K562 (cell line): Measurements from ENCODE around the gene TIMM44. TPM values are rescaled to one million over a fixed set of nuclear protein-coding genes. Genes with fewer than 3 reads are reported as not detected.

Experiments used
- ATAC-seq: fragments of 200-7000 bp; cut with Tn5 transposase; 3 replicates; pipeline ENCODE4 v1.9.1; 2020; ENCODE audit warnings: moderate library complexity
- BruUV-seq: library from RNA; stranded (reverse); fragments of 400-500 nt; replicated peaks from 2 replicates; lab custom pipeline; 2021; lab: Mats Ljungman, UMichigan
- CTCF ChIA-PET: fragments of 300-600 bp; formaldehyde crosslinking; extraction: SDS; loops from one replicate; lab custom pipeline; 2021; ENCODE audit warnings: low intra/inter-chr PET ratio; lab: Yijun Ruan, JAX
- POLR2A ChIA-PET: fragments of 300-600, 350-650 bp; sonication (Branson Sonifier 250); formaldehyde crosslinking; extraction: SDS; loops from one replicate; lab custom pipeline; 2021; ENCODE audit warnings: antibody characterized with exemption, inconsistent platforms; lab: Yijun Ruan, JAX
- DNase-seq, 4 experiments: peaks; one replicate each; pipeline versions ENCODE4 v3.0.0 to v3.0.0-alpha.2; 2011 to 2018; ENCODE audit warnings: low spot score in 3 of 4, mixed read lengths in 3 of 4; ENCODE audit errors: extremely low read depth in 1 of 4
- FAIRE-seq: peaks from 2 replicates; lab custom pipeline; 2011; peaks lifted over from hg19 to GRCh38; lab: Jason Lieb, UNC
- H2AFZ ChIP-seq: 2 replicates; pipeline ENCODE4 v1.6.0; 2011; ENCODE audit warnings: low read depth, low read length, control low read depth, inconsistent platforms
- H3K27ac ChIP-seq: fragments of 200-600 bp; 3 replicates; pipeline ENCODE4 v1.8.0; 2011; ENCODE audit warnings: low read depth, mild to moderate bottlenecking, control low read depth, inconsistent platforms, low read length, moderate library complexity, mixed read lengths; ENCODE audit errors: extremely low read depth
- H3K27me3 ChIP-seq, 2 experiments: fragments of 300-600 bp in 1 of 2; 2 replicates in 1 of 2; 3 replicates in 1 of 2; pipeline versions ENCODE4 v1.6.0 to v1.8.0; 2011; ENCODE audit warnings: inconsistent platforms in 2 of 2, low read length in 2 of 2, mild to moderate bottlenecking in 1 of 2, mixed read lengths in 1 of 2, moderate library complexity in 1 of 2; ENCODE audit not compliant: control insufficient read depth in 2 of 2, insufficient read depth in 2 of 2
- H3K36me3 ChIP-seq: fragments of 300-600 bp; 3 replicates; pipeline ENCODE4 v1.8.0; 2011; ENCODE audit warnings: mild to moderate bottlenecking, low read length, inconsistent platforms; ENCODE audit not compliant: control insufficient read depth, insufficient read depth
- H3K4me1 ChIP-seq, 2 experiments: fragments of 200-600 bp in 1 of 2; replicated peaks in 1 of 2; 2 replicates in 1 of 2; 3 replicates in 1 of 2; pipeline versions ENCODE4 v1.5.1 to v1.8.0; 2011; ENCODE audit warnings: inconsistent platforms in 2 of 2, low read length in 2 of 2, mild to moderate bottlenecking in 1 of 2, mixed read lengths in 1 of 2, moderate library complexity in 1 of 2; ENCODE audit not compliant: control insufficient read depth in 2 of 2, insufficient read depth in 2 of 2
- H3K4me2 ChIP-seq: 2 replicates; pipeline ENCODE4 v1.6.1; 2011; ENCODE audit warnings: low read length, control low read depth, inconsistent platforms, mixed read lengths; ENCODE audit not compliant: insufficient read depth
- H3K4me3 ChIP-seq: fragments of 200-600 bp; sonication (generic), shearing (Covaris generic); 2 replicates; pipeline ENCODE4 v1.5.1; 2016; ENCODE audit warnings: control low read depth, inconsistent platforms
- H3K79me2 ChIP-seq: fragments of 200-600 bp; 3 replicates; pipeline ENCODE4 v1.8.0; 2011; ENCODE audit warnings: low read length, inconsistent platforms; ENCODE audit not compliant: control insufficient read depth, insufficient read depth
- H3K9ac ChIP-seq, 2 experiments: 2 replicates each; pipeline versions ENCODE4 v1.6.0 to v1.6.1; 2011; ENCODE audit warnings: low read depth in 2 of 2, low read length in 2 of 2, control low read depth in 1 of 2, inconsistent platforms in 1 of 2, mild to moderate bottlenecking in 1 of 2, mixed read lengths in 1 of 2; ENCODE audit not compliant: insufficient read depth in 1 of 2
- H3K9me1 ChIP-seq: one replicate; pipeline ENCODE4 v1.6.0; 2011; ENCODE audit warnings: inconsistent platforms, mild to moderate bottlenecking, low read length, moderate library complexity; ENCODE audit not compliant: control insufficient read depth, insufficient read depth
- H3K9me3 ChIP-seq: replicated peaks from 2 replicates; pipeline ENCODE4 v1.5.1; 2011; ENCODE audit warnings: low read depth, low read length, inconsistent platforms; ENCODE audit not compliant: control insufficient read depth, insufficient read depth
- H4K20me1 ChIP-seq: replicated peaks from 2 replicates; pipeline ENCODE4 v1.6.1; 2011; ENCODE audit warnings: low read length, inconsistent platforms, mixed read lengths; ENCODE audit not compliant: control insufficient read depth, insufficient read depth
- E2F3 ChIP-seq: fragments of 250-450 bp; sonication (Bioruptor Pico); IDR thresholded peaks from 2 replicates; pipeline ENCODE4 v1.4.0; 2020; ENCODE audit warnings: mild to moderate bottlenecking
- ERF ChIP-seq: fragments of 450-650 bp; formaldehyde crosslinking; IDR thresholded peaks from 2 replicates; pipeline ENCODE4 v1.4.0; 2020; ENCODE audit warnings: mild to moderate bottlenecking, mixed read lengths
- IRF2 ChIP-seq: sonication (generic); formaldehyde crosslinking; IDR thresholded peaks from 2 replicates; pipeline ENCODE4 v1.8.1; 2022; ENCODE audit warnings: mild to moderate bottlenecking, missing genetic modification reagents
- KLF6 ChIP-seq: fragments of 250-450 bp; sonication (Bioruptor Pico); IDR thresholded peaks from 2 replicates; pipeline ENCODE4 v1.4.0; 2020; ENCODE audit warnings: mild to moderate bottlenecking, moderate library complexity, borderline replicate concordance
- SAP30 ChIP-seq: fragments of 200-600 bp; sonication (generic); IDR thresholded peaks from 2 replicates; pipeline ENCODE4 v1.6.1; 2012; ENCODE audit warnings: borderline replicate concordance, low read depth, mild to moderate bottlenecking, moderate library complexity, low read length, control low read depth, inconsistent platforms; ENCODE audit not compliant: insufficient read depth, poor library complexity, severe bottlenecking
- TCF7L2 ChIP-seq: fragments of 150-350 bp; IDR thresholded peaks from 2 replicates; pipeline ENCODE4 v1.6.1; 2016; ENCODE audit warnings: low read depth, mild to moderate bottlenecking, low read length, moderate library complexity
- TEAD4 ChIP-seq, 2 experiments: sonication (generic) in 1 of 2; formaldehyde crosslinking in 1 of 2; IDR thresholded peaks; 2 replicates each; pipeline versions ENCODE4 v1.6.1 to v1.8.0; 2012 to 2022; ENCODE audit warnings: borderline replicate concordance in 1 of 2, inconsistent platforms in 1 of 2, low read length in 1 of 2, mild to moderate bottlenecking in 1 of 2, missing genetic modification reagents in 1 of 2
- ZNF24 ChIP-seq: fragments of 450-650 bp; IDR thresholded peaks from 2 replicates; pipeline ENCODE4 v1.6.1; 2016
- WGBS: fragments of 100-300 bp; shearing (Covaris generic); methylation state at CpG from one replicate; pipeline ENCODE4 v1.1.6; 2016; ENCODE audit warnings: low coverage, mixed read lengths; ENCODE audit not compliant: insufficient coverage; ENCODE audit errors: missing lambda C conversion rate; 5-methylcytosine and 5-hydroxymethylcytosine counted together
- in situ Hi-C: fragments of 300-500 bp; cut with MboI; formaldehyde crosslinking; loops from 4 replicates; pipeline ENCODE4 v1.15.0; 2018; ENCODE audit warnings: inconsistent platforms, mixed read lengths
- intact Hi-C: fragments of 100-400 bp; cut with micrococcal nuclease; formaldehyde crosslinking; loops from 2 replicates; pipeline ENCODE4 v1.14.2; 2022
- polyA plus RNA-seq, 8 experiments: library from polyadenylated mRNA; depleted of rRNA in 4 of 8; stranded (reverse) in 5 of 8; unstranded in 3 of 8; fragments of >200 nt; fragmentation: Nextera tagmentation in 2 of 8; fragmentation: Illumina TruSeq in 1 of 8; extraction: Ambion mirVana in 2 of 8; extraction: Trizol in 1 of 8; gene quantifications; 2 replicates each; pipeline versions ENCODE4 v1.2.1 to v1.2.3, GENCODE V29; 2011 to 2014; ENCODE audit warnings: inconsistent platforms in 1 of 8, missing spikeins in 1 of 8
- total RNA-seq, 7 experiments: library from RNA; depleted of rRNA in 6 of 7; stranded (reverse); fragments of >200 nt in 6 of 7; fragmentation: Illumina TruSeq in 2 of 7; extraction: Trizol in 2 of 7; gene quantifications; 2 replicates each; pipeline versions ENCODE4 v1.2.1 to v1.2.3, GENCODE V29; 2011 to 2021; ENCODE audit warnings: low replicate concordance in 1 of 7
- TF ChIP-seq, protein P1 (sequence below), 2 experiments: IDR thresholded peaks; 2 replicates each; pipeline ENCODE4 v1.6.1; 2011; ENCODE audit warnings: borderline replicate concordance in 1 of 2, control low read depth in 1 of 2, low read depth in 1 of 2, low read length in 1 of 2, mild to moderate bottlenecking in 1 of 2, mixed read lengths in 1 of 2, moderate library complexity in 1 of 2; ENCODE audit not compliant: insufficient read depth in 1 of 2, insufficient read length in 1 of 2, poor library complexity in 1 of 2, severe bottlenecking in 1 of 2; ENCODE audit errors: extremely low read depth in 1 of 2

Gene TIMM44
- total and polyA plus RNA-seq, 9 of the 15 experiments (the other 6 are each of a cell fraction or from before 2014, with no cell fraction given), result 10.3 to 231 (median 89.3) TPM

DNA sequence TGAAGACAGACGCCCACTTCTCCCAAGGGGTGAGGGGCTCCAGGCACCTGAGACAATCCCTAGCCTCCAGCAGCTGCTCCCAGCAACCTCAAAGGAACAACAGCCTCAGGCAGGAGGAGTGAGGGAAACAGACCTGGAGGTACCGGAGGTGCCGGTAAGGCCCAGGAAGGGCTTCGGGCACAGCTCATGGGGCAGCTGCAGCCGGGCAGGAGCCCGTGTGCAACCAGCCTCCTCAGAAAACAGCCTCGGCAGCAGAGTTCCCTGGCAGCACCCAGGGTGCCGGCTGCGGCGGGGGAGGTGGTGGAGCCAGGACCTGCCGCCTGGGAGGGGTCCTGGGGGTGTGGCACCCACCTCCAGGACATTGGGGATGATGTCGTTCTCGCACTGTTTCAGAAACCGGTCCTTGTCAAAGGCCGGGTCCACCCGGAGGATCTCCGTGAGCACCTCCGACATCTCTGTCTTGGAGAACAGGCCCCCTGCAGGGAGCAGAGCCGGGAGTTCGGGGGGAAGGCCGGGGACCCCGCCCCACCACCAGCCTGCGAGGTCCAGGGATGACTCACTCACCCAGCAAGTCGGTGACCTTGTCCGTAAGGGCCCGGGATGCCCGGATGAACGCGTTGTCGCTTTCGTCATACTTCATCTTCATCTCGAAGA, 11.1 kb downstream of the TIMM44 start:
- Histone ChIP-seq H3K27ac (no peak overlapping the region), H4K20me1 (peaks cover 14% of the 10 kb centered on the region), H2AFZ (no peak overlapping the region), H3K9ac (no peak overlapping the region; a peak in 1 of 4 replicates), H3K4me3 (no peak overlapping the region), H3K79me2 (peaks cover 2% of the 10 kb centered on the region; the same call in 1 of the 3 replicates), H3K4me2 (no peak overlapping the region), H3K4me1 (peaks cover 0 to 56% of the 10 kb centered on the region in 2 experiments; a peak in 3 of 5 replicates), H3K9me1 (no peaks in the 10 kb centered on the region), H3K36me3 (peaks cover 84% of the 10 kb centered on the region; the same call in 2 of the 3 replicates), H3K9me3 (no peaks in the 10 kb centered on the region), H3K27me3 (no peaks in the 10 kb centered on the region)
- intact Hi-C loops, result no loop called here
- no peak for FAIRE-seq
- no TSS peak for BruUV-seq
- DNase-seq, result no peak
- CTCF ChIA-PET, result no interaction called here
- POLR2A ChIA-PET, result interaction anchor here (1.1 to 3.3 kb wide), 2 partner anchors 10 to 11 kb away, joined by 4 to 27 read pairs; partner anchors contain the start of gene TIMM44
- in situ Hi-C loops, result no loop called here
- TF ChIP-seq, protein P1, sequence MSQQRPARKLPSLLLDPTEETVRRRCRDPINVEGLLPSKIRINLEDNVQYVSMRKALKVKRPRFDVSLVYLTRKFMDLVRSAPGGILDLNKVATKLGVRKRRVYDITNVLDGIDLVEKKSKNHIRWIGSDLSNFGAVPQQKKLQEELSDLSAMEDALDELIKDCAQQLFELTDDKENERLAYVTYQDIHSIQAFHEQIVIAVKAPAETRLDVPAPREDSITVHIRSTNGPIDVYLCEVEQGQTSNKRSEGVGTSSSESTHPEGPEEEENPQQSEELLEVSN (IDR thresholded peaks at IDR 0.05; ENCODE audit: borderline replicate concordance in 1 of 2, extremely low read depth in 1 of 2, insufficient read depth in 1 of 2, insufficient read length in 1 of 2, low read depth in 1 of 2, low read length in 1 of 2, poor library complexity in 1 of 2, severe bottlenecking in 1 of 2), result no peak
- TF ChIP-seq TEAD4 (IDR thresholded peaks at IDR 0.05; ENCODE audit: low read length), result no peak
- no peak for TF ChIP-seq TEAD4 (CRISPR knock-in tag; IDR thresholded peaks at IDR 0.05; ENCODE audit: borderline replicate concordance)
- TF ChIP-seq ZNF24, result no peak
- TF ChIP-seq SAP30, result no peak
- no peak for TF ChIP-seq KLF6 (CRISPR knock-in tag)
- TF ChIP-seq E2F3 (CRISPR knock-in tag), result no peak
- TF ChIP-seq IRF2 (CRISPR knock-in tag), result no peak
- TF ChIP-seq ERF (CRISPR knock-in tag), result no peak
- no peak for TF ChIP-seq TCF7L2
- 86% methylated on average over 20 of the region's 32 CpGs for WGBS
- no peak for ATAC-seq
